HG02759 (cell line): ENCODE data around the gene EID2.

Source experiments
- ATAC-seq: cut with Tn5 transposase; IDR thresholded peaks from one replicate; pipeline ENCODE4 v1.9.1; 2021; ENCODE audit warnings: mild to moderate bottlenecking, moderate library complexity; ENCODE audit not compliant: unreplicated experiment

EID2 gene

DNA sequence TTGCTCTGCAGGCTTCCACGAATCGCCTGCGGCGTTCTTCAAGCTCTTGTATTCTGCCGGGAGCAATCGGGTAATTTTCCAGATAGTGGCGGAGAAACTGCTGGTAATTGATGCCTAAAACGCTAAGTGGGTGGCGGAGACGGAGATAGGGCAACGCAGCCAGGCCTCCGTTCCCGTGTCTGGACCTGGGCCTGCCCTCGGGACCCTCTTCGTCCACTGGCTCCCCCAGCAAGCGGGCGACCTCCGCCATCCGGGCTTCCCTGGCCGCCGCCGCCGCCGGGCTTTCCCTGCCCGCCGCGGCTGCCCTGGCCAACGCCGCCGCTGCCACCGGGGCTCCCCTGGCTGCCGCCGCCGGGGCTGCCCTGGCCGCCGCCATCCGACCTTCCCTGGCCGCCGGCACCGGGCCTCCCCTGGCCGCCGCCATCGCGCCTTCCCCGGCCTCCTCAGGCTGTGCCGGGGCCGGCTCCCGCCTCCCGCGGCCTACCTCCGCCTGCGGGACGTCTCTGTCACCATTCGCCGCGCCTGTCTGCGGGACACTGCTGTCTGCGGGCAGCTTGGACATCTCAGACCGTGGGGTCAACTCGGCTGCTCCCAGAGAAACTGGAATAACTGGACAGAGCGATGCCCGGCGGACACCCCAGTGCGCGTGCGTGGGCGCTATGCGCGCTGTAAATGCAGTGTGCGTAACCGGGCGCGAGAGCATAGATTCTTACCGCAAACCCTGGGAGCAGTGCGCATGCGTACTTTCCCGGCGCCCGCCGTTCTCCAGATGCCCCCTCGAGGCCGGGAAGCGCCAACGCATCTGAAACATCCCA is at the start of gene EID2:
Gene EID2, minus strand, starts transcription at position 644 of the 815 bp plus-strand sequence. Its CDS starts 82 bp downstream, at position 562.
- peak; percentile 90 for ATAC-seq

- no peak for ATAC-seq
Measured at GRCh38 chr19:39588066-39588465, 48.1 kb upstream of the EID2 start.

GRCh38 chr19:39587496-39587895 is 47.5 kb upstream of the EID2 start:
- ATAC-seq: no peak

DNA sequence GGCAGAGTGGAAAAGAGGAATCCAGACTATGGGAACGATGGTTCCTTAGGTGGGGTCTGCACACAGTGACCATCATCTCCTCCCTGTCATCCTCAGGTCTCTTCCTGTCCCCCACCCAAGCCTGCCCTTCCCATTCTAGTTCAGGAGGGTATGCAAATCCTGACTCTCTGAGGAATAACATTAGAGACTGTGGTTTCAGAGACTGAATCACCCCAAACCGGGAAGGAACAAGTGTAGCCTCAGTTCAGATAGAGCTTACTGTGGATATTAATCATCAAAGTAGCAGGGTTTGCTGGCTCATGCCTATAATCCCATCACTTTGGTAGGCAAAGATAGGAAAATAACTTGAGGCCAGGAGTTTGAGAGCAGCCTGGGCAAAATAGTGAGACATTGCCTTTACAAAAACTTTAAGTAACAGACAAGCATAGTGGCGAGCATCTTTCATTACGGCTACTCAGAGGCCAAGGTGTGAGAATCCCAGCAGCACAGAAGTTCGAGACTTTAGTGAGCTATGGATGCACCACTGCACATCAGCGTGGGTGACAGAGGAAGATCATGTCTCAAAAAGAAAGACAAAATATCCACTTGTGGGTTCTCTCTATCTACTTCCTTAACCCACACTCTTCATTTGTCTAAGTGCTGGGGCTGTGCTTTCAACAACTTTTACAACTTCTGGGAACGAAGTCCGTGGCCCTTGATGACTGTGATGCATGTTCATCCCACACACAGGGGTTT is 43.1 kb upstream of the EID2 start:
- ATAC-seq: no peak

DNA sequence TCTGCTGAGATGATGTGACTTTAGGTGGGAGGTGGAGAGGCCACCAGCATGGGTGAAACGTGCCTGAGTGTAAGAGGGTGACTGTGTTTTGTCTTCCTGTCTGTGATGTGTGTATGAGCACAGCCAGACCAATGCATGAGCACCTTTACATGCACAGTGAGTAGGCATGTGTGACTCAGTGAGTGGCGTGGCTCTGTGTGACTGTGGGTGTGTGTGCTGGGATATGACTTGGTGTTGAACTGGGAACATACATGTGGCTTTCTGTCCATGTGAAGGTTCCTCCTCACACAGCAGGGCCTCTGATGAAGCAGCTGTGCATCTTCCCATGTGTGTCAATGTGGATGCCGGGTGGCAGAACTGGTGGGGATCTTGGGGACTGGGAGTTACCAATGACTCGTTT is 42.5 kb upstream of the EID2 start:
- no peak for ATAC-seq

DNA sequence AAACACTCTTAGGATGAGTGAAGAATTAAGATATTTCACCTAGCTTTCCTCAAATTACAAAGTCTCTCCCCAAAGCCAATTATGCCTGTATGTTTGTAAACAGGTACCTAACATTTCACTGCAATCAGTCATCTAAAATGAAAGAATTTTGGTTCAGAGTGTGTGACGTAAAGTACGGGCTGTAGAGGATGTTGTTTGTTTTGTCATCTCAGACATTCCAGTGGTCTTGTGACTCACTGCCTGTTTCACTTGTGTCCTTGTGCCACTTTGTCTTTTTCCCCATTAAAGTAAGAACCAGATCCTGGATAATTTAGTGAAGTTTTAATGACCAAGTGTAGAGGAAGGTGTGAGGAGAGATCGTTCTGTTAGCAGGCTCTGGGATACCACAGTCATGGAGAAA is 28.6 kb upstream of the EID2 start:
- ATAC-seq: no peak

GRCh38 chr19:39566064-39566463 is 26.1 kb upstream of the EID2 start:
- no peak for ATAC-seq

DNA sequence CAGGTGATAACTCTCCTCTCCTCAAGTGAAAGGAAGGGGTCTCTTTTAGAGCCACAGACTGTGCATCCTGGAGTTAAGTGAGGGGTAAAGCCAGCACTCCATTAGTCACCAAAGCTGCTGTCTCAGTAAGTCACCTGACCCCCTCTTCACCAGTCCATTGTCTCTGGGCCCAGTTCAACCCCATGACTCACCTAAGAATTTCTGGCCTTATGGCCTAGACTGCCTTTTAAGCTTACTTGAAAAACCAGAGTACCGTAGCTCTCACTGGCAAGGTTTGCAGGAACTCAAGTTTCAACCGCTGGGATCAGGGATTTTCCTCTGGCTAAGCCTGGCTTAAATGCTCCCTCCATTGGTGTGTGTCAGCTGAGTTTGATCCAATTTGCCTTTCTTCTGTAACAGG is 23.4 kb upstream of the EID2 start:
- ATAC-seq: no peak

DNA sequence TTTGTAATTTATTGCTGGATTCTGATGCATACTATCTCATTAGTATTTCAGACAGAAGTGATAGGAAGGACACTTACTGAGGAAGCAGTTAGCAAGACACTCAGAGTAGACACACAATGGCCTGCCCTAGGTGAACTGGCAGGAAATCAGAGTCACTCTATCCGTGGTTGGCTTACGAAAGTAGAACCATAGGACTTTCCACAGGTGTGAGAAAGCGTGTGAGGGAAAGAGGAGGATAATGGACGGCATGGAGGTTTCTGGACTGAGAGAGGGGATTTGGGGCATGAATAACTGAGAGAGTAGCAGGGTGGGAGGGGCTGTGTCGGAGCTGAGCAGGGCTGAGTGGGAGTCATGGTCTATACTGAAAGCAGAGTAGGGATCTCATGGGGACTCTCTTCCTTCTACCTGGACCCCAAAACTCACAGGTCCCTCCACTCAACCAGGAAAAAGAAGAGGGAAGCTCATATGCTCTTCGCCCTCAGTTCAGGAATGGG is 18.7 kb upstream of the EID2 start:
- ATAC-seq: no peak

DNA sequence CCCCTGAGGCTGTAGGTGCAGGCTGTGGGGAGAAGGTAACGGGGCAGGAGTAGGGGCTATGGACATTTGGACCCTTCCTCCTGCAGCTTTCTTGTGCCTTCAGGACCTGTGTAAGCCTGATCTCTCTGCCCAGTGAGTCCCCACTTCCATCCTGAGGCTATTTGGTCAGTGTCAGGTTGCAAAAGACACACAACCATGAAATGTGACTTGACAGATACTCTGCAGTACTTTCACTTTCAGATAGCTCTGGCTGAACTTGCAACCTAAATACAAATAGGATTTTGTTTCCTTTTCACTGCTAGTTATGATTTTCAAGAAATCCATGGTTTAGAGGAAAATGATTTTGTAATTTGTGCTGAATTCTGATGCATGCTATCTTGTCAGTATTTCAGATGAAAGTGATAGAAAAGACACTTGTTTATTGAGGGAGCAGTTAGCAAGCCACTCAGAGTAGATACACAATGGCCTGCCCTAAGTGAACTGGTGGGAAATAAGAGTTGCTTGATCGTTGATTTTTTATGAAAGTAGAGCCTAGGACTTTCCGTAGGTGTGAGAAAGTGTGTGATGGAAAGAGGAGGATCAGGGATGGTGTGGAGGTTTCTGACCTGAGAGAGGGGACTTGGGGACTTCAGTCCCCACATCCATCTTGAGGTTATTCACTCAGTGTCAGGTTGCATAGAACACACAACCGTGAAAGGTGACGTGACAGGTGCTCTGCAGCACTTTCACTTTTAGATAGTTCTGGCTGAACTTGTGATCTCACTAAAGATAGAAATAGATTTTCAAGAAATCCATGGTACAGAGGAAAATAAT is 18.1 kb upstream of the EID2 start:
- ATAC-seq: no peak

DNA sequence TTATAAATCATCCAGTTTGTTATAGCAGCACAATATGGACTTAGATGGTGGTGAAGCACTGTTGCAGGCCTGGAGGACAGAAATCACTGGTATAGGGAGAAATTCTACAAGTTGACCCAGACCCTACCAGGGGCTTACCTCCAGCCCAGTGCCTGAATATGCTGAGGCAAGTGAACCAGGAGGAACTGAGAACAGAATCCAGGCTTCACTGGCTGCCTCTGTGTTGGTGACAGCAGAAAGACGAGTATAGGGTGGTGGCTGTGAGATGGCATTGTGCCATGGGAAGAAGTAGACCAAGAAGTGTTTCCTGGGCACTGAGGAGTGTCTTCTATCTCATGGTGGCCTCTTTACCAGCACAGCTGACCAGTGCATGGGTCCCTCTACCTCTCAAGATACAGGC is 15.9 kb upstream of the EID2 start:
- ATAC-seq: no peak

DNA sequence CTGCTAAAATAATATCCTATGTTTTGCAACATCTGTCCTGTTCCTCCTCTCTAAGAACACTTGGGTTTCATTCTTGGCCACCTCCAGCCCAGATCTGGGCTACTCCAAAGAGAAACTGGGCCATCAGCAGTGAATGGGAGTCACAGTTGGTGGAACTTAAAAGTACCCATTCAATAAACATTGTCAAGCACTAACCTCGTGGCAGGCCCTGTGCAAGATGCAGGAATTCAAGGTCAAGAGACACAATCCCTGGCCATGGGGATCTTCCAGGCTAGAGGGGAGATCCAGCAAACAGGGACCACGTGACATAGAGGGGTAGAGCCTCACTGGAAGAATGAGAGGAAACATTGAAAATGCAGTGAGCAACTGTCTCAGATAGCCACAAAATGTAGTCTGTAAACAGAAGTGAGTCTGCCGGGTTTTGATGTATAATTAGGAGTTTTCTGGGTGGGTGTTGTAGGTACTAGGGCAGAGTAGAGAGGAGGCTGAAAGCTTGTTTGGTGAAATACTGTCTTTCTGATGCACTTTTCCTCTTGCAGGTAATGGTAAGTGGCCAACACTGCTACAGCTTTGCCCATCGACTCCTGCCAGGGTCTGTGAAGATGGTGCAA is 14.8 kb upstream of the EID2 start:
- no peak for ATAC-seq

DNA sequence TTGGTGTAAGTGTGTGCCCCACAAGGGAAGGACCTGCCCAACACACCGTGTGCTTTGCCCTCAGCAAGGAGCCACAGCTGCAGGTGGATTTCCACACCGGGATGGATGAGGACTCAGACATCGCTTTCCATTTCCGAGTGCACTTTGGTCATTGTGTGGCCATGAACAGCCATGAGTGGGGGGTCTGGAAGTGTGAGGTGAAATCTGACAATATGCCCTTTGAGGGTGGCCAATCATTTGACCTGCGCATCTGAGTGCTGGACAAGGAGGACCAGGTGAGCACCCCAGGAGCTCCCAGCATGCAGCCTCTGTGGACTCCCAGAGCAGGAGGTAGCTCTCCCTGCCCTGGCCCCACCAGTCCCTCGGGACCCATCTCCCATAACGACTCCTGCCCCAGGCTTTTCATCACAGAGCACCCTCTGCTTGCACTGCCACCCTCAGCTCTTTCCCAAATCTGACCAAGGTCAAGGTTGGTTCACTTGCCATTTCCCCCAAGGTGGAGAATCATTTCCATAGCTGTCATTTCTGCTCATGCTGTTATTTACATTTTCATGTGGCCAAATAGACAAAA is 13.2 kb upstream of the EID2 start:
- ATAC-seq: no peak

DNA sequence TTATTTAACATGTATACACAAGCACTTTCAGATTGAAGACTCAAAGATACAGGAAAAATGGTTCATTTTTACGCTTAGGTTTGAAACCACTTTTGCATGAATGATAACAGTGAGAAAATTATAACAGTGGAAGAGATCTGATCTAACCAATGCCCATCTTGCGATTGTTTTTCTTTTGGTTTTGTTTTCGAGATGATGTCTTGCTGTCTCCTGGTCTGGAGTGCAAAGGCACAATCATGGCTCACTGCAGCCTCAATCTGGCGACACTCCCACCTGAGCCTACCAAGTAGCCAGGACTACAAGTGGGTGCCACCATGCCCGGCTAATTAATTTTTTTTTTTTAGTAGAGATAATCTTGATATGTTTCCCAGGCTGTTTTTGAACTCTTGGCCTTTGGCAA is 10.2 kb upstream of the EID2 start:
- ATAC-seq: no peak

GRCh38 chr19:39546599-39546998 is 6.6 kb upstream of the EID2 start:
- no peak for ATAC-seq

DNA sequence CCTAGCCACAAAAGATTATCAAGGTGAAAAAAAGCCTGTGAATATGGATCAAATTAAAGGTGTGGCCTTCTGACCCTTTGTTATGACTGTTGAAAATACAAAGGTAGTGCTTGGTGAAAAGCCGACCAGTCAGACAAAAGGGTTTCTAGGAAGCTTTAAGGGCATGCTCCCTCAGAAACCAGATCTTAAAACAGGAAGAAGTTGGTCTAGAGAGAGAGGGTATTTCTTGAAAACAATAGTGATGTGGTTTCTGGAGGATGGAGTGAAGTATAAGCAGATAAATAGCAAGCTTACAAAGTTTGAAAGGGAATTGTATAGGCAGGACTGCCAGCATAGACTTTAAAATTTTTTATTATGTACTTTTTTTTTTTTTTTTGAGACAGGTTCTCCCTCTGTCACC is 5.0 kb upstream of the EID2 start:
- no peak for ATAC-seq

DNA sequence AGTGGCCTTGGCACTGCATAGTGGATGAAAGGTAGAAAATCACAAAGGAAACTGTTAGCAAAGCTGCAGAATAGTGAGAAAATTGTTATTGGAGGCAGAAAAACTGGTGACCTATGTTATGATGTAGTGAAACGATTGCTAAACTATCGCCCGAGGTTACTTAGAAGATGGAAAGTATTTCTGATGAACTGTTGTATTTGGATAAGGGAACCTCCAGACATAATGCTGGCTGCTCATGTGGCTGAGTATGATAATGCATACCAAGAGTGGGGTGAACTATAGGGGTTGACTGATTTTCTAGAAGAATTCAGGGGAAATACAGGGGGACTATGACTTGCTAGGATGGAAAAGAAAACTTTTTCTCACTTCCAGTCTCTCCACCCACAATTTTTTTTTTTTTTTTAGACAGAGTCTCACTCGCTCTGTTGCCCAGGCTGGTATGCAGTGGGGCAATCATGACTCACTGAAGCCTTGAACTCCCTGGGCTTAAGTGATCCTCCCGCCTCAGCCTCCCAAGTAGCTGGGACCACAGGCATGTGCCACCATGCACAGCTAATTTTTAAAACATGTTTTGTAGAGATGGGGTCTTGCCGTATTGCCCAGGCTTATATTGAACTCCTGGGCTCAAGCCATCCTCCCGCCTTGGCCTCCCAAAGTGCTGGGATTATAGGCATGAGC is 4.4 kb upstream of the EID2 start:
- ATAC-seq: no peak

GRCh38 chr19:39543477-39543857 is 3.5 kb upstream of the EID2 start:
- no peak for ATAC-seq

DNA sequence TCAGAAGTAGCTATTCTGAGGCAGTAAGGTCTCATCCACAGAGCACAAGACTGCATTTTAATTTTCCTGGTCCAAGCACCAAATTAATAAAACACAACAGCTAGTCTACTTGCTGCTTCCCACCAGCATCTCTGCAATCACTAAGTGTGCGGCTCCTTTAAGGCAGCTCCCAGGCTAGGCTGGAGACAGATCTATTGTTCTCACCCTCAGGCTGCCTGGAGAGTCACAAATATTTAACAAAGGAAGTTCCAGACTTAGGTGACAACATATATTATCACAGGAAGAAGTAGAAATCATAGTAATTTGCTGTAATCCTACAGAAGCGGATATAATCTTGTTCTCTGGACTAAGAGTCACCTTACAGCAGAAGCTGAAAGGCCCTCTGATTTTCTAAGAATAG is 2.2 kb upstream of the EID2 start:
- ATAC-seq: no peak

DNA sequence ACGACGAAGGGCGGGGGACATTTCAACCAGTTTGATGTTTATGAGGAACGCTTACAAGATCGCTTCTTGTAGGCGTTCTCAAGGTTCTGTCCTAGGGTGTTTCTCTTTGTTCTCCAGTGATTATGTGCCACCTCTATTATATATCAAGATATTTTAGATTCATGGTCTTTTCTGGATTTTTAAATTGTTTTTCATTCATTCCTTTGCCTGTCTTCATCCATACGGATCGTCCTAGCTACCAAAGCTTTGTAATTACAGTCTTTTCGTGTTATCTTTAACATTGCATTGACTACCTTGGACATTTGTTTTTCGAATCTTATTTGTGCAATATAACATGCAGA is 342 bp upstream of the EID2 start:
- no peak for ATAC-seq
